Measurements from ENCODE around the gene RRM2. TPM values are rescaled to one million over a fixed set of nuclear protein-coding genes. Genes with fewer than 3 reads are reported as not detected.

RRM2 gene
- total and polyA plus RNA-seq, 2 of the 4 experiments (the other 2 are of a cell fraction): 53.6 to 68.5 TPM

DNA sequence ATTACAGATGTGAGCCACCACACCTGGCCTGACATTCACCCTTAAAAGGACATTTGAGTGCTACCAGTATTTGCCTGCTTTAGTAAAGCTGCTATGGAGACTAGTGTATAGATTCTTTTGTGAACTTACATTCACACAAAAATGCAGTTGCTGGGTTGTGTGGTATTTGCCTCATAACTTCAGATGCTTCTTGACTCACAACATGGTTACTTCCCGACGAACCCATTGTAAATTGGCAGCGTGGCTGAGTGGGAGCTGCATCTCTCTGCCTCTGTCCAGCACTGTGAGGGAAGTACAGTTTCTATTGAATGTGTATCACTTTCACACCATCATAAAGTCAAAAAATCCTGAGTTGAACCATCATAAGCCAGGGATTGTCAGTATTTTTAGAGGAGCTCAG, 56.9 kb downstream of the RRM2 start:
- ATAC-seq (ENCODE audit: low read depth): no peak

More for the DNA sequence above, 56.9 kb downstream of the RRM2 start:
- no peak overlapping the region for H2BK120ac ChIP-seq (ENCODE audit: low read depth, low read length)
- no peak overlapping the region for H3K56ac ChIP-seq (ENCODE audit: extremely low read depth, insufficient read depth, low read length)
- no TSS peak for BruUV-seq (replicated peaks)
- no peak overlapping the region for H3K9ac ChIP-seq (ENCODE audit: low read depth, low read length)
- DNase-seq: peak; percentile 37
- no peaks in the 10 kb centered on the region for H3K9me3 ChIP-seq (ENCODE audit: control insufficient read depth, insufficient read depth, low read length)
- no peaks in the 10 kb centered on the region for H3K79me1 ChIP-seq (ENCODE audit: low read depth in 1 of 2, low read length in 2 of 2)
- no peak overlapping the region for H2AK9ac ChIP-seq (replicated peaks; ENCODE audit: low read depth, low read length, poor library complexity)
- no peaks in the 10 kb centered on the region for H3K4me1 ChIP-seq (ENCODE audit: control insufficient read depth, insufficient read depth, low read length)
- TF ChIP-seq RAD21 (IDR thresholded peaks at IDR 0.05; ENCODE audit: low read length) (no peak), CHD1 (IDR thresholded peaks at IDR 0.05; ENCODE audit: low read depth, low read length) (no peak), BHLHE40 (IDR thresholded peaks at IDR 0.05; ENCODE audit: low read depth, low read length) (no peak), POLR2A (IDR thresholded peaks at IDR 0.05; ENCODE audit: low read depth, low read length) (no peak), MAZ (IDR thresholded peaks at IDR 0.05; ENCODE audit: borderline replicate concordance, low read depth, low read length) (no peak), MXI1 (IDR thresholded peaks at IDR 0.05; ENCODE audit: borderline replicate concordance, low read depth, low read length) (no peak), SMC3 (IDR thresholded peaks at IDR 0.05; ENCODE audit: low read depth, low read length) (no peak), RCOR1 (IDR thresholded peaks at IDR 0.05; ENCODE audit: insufficient replicate concordance, low read length) (no peak), FOS (IDR thresholded peaks at IDR 0.05; ENCODE audit: low read depth, low read length) (no peak), CEBPB (IDR thresholded peaks at IDR 0.05; ENCODE audit: low read depth, low read length) (no peak), NFE2L2 (IDR thresholded peaks at IDR 0.05; ENCODE audit: low read depth, low read length) (no peak), MAFK (IDR thresholded peaks at IDR 0.05; ENCODE audit: low read depth, low read length) (no peak), RFX5 (IDR thresholded peaks at IDR 0.05; ENCODE audit: low read depth, low read length) (no peak)
- TF ChIP-seq, protein P1, sequence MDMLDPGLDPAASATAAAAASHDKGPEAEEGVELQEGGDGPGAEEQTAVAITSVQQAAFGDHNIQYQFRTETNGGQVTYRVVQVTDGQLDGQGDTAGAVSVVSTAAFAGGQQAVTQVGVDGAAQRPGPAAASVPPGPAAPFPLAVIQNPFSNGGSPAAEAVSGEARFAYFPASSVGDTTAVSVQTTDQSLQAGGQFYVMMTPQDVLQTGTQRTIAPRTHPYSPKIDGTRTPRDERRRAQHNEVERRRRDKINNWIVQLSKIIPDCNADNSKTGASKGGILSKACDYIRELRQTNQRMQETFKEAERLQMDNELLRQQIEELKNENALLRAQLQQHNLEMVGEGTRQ (IDR thresholded peaks at IDR 0.05; ENCODE audit: low read depth, low read length): no peak
- TF ChIP-seq, protein P2, sequence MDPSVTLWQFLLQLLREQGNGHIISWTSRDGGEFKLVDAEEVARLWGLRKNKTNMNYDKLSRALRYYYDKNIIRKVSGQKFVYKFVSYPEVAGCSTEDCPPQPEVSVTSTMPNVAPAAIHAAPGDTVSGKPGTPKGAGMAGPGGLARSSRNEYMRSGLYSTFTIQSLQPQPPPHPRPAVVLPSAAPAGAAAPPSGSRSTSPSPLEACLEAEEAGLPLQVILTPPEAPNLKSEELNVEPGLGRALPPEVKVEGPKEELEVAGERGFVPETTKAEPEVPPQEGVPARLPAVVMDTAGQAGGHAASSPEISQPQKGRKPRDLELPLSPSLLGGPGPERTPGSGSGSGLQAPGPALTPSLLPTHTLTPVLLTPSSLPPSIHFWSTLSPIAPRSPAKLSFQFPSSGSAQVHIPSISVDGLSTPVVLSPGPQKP (IDR thresholded peaks at IDR 0.05; ENCODE audit: borderline replicate concordance, low read depth, low read length): no peak
- TF ChIP-seq, protein P3, sequence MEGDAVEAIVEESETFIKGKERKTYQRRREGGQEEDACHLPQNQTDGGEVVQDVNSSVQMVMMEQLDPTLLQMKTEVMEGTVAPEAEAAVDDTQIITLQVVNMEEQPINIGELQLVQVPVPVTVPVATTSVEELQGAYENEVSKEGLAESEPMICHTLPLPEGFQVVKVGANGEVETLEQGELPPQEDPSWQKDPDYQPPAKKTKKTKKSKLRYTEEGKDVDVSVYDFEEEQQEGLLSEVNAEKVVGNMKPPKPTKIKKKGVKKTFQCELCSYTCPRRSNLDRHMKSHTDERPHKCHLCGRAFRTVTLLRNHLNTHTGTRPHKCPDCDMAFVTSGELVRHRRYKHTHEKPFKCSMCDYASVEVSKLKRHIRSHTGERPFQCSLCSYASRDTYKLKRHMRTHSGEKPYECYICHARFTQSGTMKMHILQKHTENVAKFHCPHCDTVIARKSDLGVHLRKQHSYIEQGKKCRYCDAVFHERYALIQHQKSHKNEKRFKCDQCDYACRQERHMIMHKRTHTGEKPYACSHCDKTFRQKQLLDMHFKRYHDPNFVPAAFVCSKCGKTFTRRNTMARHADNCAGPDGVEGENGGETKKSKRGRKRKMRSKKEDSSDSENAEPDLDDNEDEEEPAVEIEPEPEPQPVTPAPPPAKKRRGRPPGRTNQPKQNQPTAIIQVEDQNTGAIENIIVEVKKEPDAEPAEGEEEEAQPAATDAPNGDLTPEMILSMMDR (conservative IDR thresholded peaks at IDR 0.05; ENCODE audit: low read depth, low read length): no peak
- no CpG with 5 or more reads among the region's 3 CpGs for WGBS, 2 experiments (ENCODE audit: extremely low coverage in 2 of 2, insufficient read length in 1 of 2)
- H2BK20ac ChIP-seq (ENCODE audit: low read depth, low read length): no peak overlapping the region
- H3K9me1 ChIP-seq (ENCODE audit: insufficient read depth, low read length): no peaks in the 10 kb centered on the region; the same call in 1 of the 2 replicates
- no peak overlapping the region for H4K91ac ChIP-seq (ENCODE audit: insufficient read depth, low read depth, low read length)
- no peak overlapping the region for H4K5ac ChIP-seq (ENCODE audit: low read depth, low read length)
- ChIA-PET POLR2A (ENCODE audit: unreplicated experiment) (no interaction called here), CTCF (interaction anchor here (0.6 kb wide), 1 partner anchor 46 kb away, joined by 5 read pairs; no protein-coding TSS in a partner anchor)
- H2AK5ac ChIP-seq (ENCODE audit: low read depth, low read length): no peak overlapping the region
- no peak overlapping the region for H2BK15ac ChIP-seq (ENCODE audit: low read depth, low read length)
- no peak overlapping the region for H3K18ac ChIP-seq (ENCODE audit: low read depth, low read length)
- H3K14ac ChIP-seq (replicated peaks; ENCODE audit: low read depth, low read length): no peak overlapping the region
- no peak overlapping the region for H3K4me2 ChIP-seq (ENCODE audit: low read depth, low read length)
- H4K8ac ChIP-seq (ENCODE audit: low read depth in 2 of 2, low read length in 2 of 2): no peak overlapping the region
- dilution Hi-C loops (cut with HindIII; ENCODE audit: low sequenced_read_pairs, unreplicated experiment) (no loop called here), intact Hi-C loops (cut with micrococcal nuclease) (no loop called here), in situ Hi-C loops (cut with MboI; ENCODE audit: low sequenced_read_pairs) (no loop called here)
- no peak overlapping the region for H2BK5ac ChIP-seq (ENCODE audit: low read depth, low read length, poor library complexity, severe bottlenecking)
- H2AFZ ChIP-seq (replicated peaks; ENCODE audit: low read length, poor library complexity): no peak overlapping the region
- H4K20me1 ChIP-seq (ENCODE audit: insufficient read depth, low read length): no peaks in the 10 kb centered on the region
- H3K27ac ChIP-seq (ENCODE audit: insufficient read depth, low read length): no peak overlapping the region
- no peaks in the 10 kb centered on the region for H3K27me3 ChIP-seq (ENCODE audit: control insufficient read depth, insufficient read depth, low read length)
- H3K4ac ChIP-seq (ENCODE audit: low read depth, low read length): no peak overlapping the region
- H3K36me3 ChIP-seq (ENCODE audit: control insufficient read depth, insufficient read depth, low read length): no peaks in the 10 kb centered on the region
- no peak overlapping the region for H3K4me3 ChIP-seq (ENCODE audit: insufficient read depth, low read depth, low read length)
- H3K23ac ChIP-seq (ENCODE audit: low read depth, low read length): no peak overlapping the region
